G401.6 (cell line): Measurements from ENCODE around the gene HOXA13.

Experiments used
- FAIRE-seq: peaks from 2 replicates; lab custom pipeline; 2012; peaks lifted over from hg19 to GRCh38; lab: Jason Lieb, UNC

The HOXA13 gene

DNA sequence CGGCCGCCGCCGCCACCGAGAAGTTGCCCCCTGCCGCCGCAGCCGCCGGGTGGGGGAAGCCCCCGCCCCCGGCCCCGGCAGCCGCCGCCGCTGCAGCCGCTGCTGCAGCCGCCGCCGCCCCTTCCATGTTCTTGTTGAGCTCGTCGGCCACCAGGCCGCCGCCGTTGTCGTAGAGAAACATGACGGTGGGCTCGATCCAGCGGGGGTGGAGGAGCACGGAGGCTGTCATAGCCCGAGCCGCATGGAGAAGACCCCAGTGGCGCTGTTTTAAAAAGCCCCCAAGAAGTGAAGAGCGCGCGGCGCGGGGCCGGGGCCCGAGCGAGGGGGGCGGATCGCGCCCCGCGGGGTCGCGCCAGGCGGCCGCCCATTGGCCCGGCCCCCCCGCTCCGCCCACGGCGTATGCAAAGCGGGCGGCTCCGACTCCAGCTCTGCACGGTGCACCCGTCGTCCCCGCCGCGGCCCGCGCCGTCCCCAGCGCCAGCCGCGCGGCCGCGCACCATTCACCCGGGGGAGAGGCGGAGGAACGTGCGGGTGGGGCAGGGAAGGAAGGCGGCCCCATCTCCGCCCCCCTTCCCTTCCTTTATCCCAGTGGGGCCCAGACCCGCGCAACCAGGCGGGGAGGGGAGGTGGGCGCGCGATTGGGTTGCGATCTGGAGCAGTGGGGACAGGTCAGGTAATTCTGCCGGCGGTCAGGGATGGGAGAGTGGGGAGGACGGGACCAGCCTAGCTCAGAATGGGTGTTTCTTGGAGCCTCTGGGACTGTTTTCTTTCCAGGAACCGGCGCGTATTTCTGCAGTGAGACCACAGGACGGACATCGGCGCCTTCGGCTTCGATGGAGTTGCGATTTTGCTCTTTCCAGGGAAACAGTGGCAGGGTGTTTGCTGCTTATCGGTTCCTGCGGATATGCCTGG, at the start of gene HOXA13:
TSS of gene HOXA13 (minus strand) at position 243 of the 912 bp plus-strand sequence. CDS start at position 229, 14 bp downstream.
- no peak for FAIRE-seq

GRCh38 chr7:27248911-27249723, 49.2 kb upstream of the HOXA13 start:
- FAIRE-seq = no peak

GRCh38 chr7:27248427-27248806, 48.5 kb upstream of the HOXA13 start:
- FAIRE-seq = no peak

DNA sequence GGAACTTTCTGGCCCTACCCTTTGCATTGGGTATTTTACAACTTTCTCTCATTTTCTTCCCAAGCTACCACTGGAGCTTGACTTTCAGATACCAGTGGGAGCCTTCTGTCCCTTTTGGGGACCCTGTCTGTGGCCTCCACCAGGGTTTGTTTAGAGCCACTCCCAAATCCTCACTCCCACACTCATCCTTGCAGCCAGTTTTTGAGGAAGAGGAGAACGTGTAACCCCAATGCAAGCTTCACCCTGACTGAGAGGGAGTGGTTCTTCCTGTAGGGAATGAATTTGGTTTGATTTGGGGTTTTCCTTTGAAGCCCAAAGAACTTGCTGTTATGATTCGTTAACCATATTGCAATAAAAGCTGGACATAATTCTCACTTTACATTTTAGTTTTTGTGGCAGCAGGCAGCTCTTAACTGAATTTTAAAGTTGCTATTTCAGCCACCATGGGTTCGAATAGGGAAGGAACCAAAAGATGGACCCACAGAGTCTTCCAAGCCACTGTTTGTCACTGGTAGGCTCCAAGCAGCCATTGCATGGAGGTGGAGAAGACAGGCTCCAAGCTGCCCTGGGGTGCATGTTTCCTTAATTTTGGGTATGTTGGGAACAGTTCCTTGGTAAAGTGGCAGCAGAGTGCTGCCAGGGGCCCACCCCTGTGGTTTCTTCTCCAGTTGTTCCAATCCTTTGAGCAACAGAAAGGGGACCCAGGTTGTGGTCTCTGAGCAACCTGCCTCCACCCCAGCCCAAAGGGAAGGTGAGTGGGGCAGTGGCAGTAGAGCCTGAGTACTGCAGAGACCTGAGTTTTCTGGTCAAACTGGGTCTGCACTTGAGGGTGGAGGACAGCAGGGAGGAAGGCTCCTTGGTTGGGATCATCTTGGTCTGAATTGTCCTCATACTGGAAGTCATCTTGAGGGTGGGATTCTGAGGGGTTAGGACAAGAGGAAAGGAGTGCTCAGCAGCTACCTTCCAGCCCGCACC, 47.8 kb upstream of the HOXA13 start:
- no peak for FAIRE-seq

DNA sequence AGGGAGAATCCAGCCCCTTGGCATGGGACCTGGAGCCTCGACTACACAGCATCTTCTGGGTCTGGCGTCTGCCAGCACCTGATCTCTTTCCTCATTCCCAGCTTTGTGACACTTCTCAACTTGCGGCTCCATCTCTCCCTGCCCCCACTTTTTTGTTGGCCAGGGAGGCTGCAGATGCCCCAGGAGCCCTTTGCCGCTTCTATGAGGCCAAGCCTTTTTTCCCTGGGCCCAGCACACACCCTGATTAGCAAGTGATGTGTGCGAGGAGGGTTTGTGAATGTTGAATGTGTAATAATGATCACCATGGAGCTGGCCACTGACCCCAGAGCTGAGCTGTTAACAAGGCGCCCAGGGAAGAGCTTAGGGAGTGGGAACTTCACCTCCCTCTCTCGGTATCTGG, 47.1 kb upstream of the HOXA13 start:
- FAIRE-seq = no peak

GRCh38 chr7:27245798-27246691, 46.2 kb upstream of the HOXA13 start:
- no peak for FAIRE-seq

- no peak for FAIRE-seq
Measured at GRCh38 chr7:27245124-27245797, 45.4 kb upstream of the HOXA13 start.

GRCh38 chr7:27244488-27245123, 44.7 kb upstream of the HOXA13 start:
- FAIRE-seq = no peak

- no peak for FAIRE-seq
Measured at GRCh38 chr7:27243340-27244163, 43.7 kb upstream of the HOXA13 start.

DNA sequence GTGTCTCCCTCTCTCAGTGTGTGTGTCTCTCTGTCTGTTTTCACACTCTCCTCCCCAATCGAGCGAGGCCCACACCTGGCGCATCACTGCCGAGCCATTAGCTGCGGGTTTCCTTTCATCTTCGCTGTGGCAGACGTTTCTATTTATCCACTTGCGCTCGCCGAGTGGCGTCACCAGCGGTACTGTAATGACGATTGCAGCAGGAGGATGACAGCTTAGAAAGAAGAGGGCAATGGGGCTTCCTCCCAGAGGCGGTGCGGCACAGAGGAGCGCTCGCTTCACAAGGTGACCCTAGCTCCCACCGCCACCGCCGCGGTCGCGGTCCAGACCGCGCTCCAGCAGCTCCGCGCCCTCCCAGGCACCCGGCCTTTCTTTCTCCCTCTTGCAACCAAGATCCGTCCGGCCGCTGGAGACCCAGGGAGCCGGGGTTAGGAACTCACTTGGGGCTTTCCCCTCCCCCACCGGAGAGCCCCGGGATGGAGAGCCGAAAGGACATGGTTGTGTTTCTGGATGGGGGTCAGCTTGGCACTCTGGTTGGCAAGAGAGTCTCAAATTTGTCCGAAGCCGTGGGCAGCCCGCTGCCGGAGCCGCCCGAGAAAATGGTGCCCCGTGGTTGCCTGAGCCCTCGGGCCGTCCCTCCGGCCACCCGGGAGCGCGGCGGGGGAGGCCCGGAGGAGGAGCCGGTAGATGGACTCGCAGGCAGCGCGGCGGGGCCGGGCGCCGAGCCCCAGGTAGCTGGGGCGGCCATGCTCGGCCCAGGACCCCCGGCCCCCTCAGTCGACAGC, 42.9 kb upstream of the HOXA13 start, which contains the start of gene EVX1:
TSS of gene EVX1 (plus strand) at position 248 of the 785 bp plus-strand sequence. CDS start at position 477, 229 bp downstream.
- FAIRE-seq = no peak

GRCh38 chr7:27242154-27242553, 42.3 kb upstream of the HOXA13 start:
- no peak for FAIRE-seq

DNA sequence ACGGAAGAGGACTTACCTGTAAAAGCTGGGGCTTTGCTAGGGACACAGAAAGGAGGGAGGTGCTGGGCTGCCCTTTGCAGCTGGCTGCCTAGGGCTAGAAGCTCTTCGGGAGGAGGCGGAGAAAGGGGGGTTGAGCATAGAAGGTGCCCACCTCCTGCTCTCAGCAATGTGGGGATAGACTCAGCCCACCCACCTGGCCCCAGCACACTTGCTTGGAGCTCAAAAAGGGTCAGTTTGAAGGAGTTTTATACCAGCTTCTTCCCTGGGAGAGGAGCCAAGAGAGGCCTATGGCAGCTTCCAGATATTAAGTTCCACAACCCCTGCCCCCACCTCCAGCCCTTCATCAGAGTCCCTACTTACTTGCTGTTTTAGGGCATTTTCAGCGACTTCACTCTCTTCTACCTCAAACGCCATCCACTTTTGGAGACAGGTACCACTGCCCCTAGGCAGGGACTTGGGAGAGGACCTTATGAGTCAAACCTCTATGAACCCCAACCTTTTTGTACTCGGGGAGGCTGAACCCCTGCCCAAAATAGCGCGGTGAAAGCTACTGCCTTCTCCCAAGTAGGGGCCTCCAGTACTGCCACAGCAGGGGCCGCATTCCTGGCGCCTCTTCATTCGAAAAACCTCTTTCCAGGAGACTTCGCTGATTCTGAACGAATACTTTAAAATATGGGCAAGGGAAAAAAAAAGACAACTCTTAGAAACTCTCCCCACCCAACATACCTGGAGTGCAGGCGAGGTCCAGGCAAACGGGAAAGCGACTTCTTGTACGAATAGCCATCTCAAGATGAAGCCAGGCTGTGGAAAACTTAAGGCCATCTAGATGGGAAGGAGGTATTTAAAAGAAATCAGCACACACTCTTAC, 41.5 kb upstream of the HOXA13 start:
- FAIRE-seq = no peak

- FAIRE-seq = no peak
Measured at GRCh38 chr7:27240015-27240731, 40.3 kb upstream of the HOXA13 start.

DNA sequence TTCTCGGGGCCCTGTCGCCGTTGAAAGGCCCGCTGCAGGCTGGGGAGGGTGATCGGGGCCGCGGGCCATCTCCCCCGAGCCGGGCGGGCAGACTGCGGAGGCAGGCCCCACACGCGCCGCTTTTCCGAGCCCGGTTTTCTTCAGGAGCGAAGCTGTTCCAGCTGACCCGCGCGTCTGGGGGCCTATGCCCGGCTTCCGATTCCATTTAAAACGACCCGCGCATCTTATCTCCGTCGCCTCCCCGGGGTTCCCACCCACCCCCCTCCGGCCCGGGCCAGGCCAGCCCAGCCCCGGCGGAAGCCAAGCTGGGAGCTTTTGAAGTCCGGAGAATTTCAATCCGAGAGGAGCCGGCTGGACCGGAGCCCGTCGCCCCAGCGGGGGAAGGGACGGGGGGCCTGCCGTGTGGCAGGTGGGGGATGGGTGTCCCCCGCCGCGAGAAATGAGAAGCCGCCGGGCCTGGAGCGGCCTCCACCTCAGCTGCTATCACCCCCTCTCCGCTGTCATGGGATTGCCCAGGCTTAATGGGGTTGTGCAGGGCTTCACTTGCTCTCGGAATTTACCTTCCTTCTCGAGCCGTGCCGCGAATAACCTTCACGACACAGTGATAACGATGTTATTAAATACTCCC, 39.6 kb upstream of the HOXA13 start:
- FAIRE-seq = no peak

GRCh38 chr7:27238979-27239386, 39.1 kb upstream of the HOXA13 start:
- no peak for FAIRE-seq
